GM10266 (cell line): Measurements from ENCODE around the gene DENND5A.

Source experiments
- DNase-seq: peaks from one replicate; pipeline ENCODE4 v3.0.0; 2012; ENCODE audit errors: extremely low spot score
- TF ChIP-seq, protein P1 (sequence below): IDR thresholded peaks from 2 replicates; pipeline ENCODE4 v1.5.1; 2012; ENCODE audit warnings: mild to moderate bottlenecking, low read depth; ENCODE audit not compliant: control insufficient read depth, insufficient read depth; ENCODE audit errors: missing control alignments

The DENND5A gene

DNA sequence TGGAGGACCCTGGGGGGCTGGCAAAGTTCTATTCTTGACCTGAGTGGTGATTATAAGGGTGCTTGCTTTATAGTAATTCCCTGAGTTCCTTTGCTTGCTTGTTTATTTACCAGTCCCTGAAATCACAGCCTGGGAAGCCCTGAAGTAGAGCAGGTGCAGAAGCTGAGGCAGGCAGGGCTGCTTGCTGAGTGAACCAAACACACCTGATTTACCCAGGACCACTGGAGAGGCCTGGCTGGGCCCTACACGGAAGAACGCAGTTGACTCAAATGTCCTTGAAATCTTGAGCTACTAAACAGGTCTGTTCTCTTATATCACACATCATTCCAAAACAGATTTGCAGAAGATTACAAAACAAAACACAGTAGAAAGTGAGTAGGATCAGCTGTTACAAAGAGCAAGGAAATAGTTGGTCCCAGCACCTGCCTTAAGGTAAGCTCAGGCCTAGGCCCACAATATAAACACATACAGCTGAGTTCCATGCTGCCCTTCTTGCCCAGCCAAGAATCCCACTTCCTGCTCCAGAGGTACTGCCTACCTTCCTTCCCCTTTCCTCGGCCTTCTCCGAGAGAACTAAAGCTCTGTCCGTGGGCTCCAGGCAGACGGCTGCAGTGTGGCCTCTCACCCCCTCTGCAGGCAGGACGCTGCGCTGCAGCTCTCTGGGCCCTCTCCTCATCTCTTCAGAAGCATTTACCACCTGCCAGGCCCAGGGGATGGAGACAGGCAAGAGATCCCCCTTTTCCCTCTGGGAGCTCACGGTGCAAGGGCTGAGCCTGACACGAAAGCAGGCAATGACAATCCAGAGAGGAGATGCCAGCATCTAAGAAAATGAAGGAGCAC is 127.6 kb downstream of the DENND5A start:
- TF ChIP-seq, protein P1, sequence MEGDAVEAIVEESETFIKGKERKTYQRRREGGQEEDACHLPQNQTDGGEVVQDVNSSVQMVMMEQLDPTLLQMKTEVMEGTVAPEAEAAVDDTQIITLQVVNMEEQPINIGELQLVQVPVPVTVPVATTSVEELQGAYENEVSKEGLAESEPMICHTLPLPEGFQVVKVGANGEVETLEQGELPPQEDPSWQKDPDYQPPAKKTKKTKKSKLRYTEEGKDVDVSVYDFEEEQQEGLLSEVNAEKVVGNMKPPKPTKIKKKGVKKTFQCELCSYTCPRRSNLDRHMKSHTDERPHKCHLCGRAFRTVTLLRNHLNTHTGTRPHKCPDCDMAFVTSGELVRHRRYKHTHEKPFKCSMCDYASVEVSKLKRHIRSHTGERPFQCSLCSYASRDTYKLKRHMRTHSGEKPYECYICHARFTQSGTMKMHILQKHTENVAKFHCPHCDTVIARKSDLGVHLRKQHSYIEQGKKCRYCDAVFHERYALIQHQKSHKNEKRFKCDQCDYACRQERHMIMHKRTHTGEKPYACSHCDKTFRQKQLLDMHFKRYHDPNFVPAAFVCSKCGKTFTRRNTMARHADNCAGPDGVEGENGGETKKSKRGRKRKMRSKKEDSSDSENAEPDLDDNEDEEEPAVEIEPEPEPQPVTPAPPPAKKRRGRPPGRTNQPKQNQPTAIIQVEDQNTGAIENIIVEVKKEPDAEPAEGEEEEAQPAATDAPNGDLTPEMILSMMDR = peak; percentile 96
- peak; percentile 66 for DNase-seq

DNA sequence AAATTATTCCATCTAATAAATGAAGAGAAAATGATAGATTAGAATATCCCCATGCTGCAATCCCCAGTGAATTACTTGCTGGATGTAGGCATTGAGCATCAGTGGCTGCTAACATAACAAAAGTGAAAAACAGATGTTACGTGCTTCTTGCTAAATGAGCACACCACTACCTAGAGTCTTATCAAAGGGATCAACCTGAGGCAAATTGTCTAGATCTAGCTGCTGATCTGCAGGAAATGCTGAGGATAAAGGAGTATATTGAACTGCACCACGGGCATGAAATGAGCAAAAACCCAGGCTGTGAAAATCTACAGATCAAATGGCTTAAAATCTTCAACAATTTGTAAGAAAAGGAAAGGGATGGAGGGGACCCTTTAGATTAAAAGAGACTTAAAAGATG is 128.4 kb downstream of the DENND5A start:
- TF ChIP-seq, protein P1 = no peak
- DNase-seq = no peak

DNA sequence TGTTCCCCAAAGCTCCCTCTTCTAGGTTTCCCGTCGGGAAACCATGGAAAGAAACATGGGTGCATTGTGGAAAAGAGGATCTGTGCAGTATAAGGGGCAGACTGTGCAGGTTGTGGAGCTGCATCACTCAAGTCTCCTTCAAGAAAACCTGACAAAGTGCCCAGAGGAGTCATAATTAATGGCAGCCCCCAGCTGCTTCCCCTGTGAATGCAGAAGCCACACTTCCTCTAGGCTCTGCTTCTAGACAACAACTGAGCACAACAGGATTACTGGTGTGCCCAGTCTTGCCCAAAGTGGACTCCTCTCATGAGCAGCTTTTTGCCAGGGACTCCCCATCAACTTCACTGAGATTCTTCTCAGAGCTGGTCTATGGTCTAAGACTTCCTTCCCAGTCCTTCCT is 131.2 kb downstream of the DENND5A start:
- DNase-seq = no peak
- TF ChIP-seq, protein P1 = no peak

DNA sequence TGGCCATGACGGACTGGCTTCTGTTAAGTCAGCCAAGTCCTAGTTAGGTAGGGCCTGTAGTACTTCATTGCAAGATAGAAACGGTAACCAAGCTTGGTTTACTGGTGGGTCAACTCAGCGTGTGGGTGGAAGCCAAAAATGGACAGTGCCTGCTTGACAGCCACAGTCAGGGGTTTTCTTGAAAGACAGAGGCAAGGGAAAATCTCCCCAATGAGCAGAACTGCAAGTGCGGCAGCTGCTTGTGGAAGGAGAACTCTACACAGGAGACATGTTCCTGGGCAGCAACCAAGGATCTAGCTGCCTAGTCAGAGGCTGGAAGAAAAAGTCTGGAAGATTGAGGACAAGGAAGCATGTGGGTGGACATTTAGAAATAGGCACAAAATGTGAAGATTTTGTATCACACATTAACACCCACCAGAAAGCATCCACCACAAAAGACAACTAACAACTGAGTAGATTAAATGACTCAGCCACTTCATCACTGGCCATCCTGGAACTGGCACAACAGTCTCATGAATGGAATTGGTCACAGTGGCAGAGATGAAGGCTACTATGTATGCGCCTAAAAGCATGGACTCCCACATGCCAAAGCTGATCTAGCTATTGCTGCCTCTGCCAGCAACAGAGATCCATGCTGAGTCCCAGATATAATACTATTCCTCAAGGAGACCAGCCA is 132.8 kb downstream of the DENND5A start:
- TF ChIP-seq, protein P1 = no peak
- DNase-seq = peak; percentile 15

DNA sequence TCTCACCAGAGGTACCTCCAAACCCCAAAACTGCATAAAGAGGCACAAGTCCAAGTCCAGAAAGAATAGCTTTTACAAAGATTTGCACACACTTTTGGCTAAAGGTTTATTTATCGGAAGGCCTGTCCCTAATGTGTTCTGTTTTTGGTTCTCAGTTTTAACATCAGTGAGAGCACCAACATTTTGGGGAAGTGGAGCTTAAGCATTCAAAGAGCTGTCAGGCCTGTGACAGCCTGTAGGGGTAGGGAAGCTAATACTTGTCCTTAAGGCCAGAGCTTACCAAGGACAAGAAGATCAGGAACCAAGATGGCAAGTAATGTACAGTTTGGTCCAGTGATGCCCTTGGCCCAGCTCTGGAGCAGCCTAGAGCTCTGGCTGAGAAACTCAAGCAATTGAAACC is 134.9 kb downstream of the DENND5A start:
- TF ChIP-seq, protein P1 = no peak
- no peak for DNase-seq

DNA sequence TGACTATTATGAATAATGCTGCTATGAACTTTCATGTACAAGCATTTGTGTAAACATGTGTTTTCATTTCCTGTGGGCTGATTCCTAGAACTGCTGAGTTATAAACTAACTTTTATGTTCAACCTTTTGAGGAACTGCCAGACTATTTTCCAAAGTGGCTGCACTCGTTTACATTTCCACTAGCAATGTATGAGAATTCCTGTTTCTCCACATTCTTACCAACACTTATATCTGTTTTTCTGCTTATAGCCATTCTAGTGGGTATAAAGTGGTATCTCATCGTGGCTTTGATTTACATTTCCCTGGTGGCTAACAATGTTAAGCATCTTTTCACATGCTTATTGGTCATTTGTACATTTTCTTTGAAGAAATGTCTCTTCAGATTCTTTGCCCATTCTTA is 138.5 kb downstream of the DENND5A start:
- TF ChIP-seq, protein P1 = no peak
- no peak for DNase-seq
